RWPE2 (cell line): Measurements from ENCODE around the gene SCUBE1.

Source experiments
- ATAC-seq: fragments of 200-7000 bp; cut with Tn5 transposase; 3 replicates; pipeline ENCODE4 v1.9.1; 2021; ENCODE audit warnings: low read depth
- DNase-seq: peaks from one replicate; pipeline ENCODE4 v3.0.0-alpha.2; 2020; ENCODE audit warnings: low spot score
- H3K27ac ChIP-seq: fragments of 450-650 bp; 2 replicates; pipeline ENCODE4 v1.5.1; 2017; ENCODE audit warnings: mild to moderate bottlenecking; ENCODE audit not compliant: poor library complexity, severe bottlenecking
- H3K27me3 ChIP-seq: fragments of 250-450 bp; sonication (Bioruptor Pico); 2 replicates; pipeline ENCODE4 v1.5.1; 2021; ENCODE audit warnings: mild to moderate bottlenecking, moderate library complexity; ENCODE audit not compliant: insufficient read depth, poor library complexity, severe bottlenecking
- H3K36me3 ChIP-seq: fragments of 250-450 bp; sonication (Bioruptor Pico); 2 replicates; pipeline ENCODE4 v1.5.1; 2020; ENCODE audit warnings: low read depth, mild to moderate bottlenecking, moderate library complexity
- H3K4me1 ChIP-seq: fragments of 250-450 bp; sonication (Bioruptor Pico); 2 replicates; pipeline ENCODE4 v1.5.1; 2021; ENCODE audit warnings: mild to moderate bottlenecking, moderate library complexity; ENCODE audit not compliant: insufficient read depth, poor library complexity, severe bottlenecking
- H3K4me3 ChIP-seq: fragments of 250-450 bp; sonication (Bioruptor Pico); 2 replicates; pipeline ENCODE4 v1.5.1; 2021; ENCODE audit warnings: mild to moderate bottlenecking, moderate library complexity; ENCODE audit not compliant: severe bottlenecking
- H3K9me3 ChIP-seq: fragments of 250-450 bp; sonication (Bioruptor Pico); 2 replicates; pipeline ENCODE4 v1.5.1; 2021; ENCODE audit warnings: mild to moderate bottlenecking, moderate library complexity; ENCODE audit not compliant: severe bottlenecking
- TF ChIP-seq, protein P1 (sequence below): fragments of 450-650 bp; IDR thresholded peaks from one replicate; pipeline ENCODE4 v1.5.1; 2017; ENCODE audit warnings: mild to moderate bottlenecking, moderate library complexity; ENCODE audit not compliant: poor library complexity, severe bottlenecking

SCUBE1 gene

DNA sequence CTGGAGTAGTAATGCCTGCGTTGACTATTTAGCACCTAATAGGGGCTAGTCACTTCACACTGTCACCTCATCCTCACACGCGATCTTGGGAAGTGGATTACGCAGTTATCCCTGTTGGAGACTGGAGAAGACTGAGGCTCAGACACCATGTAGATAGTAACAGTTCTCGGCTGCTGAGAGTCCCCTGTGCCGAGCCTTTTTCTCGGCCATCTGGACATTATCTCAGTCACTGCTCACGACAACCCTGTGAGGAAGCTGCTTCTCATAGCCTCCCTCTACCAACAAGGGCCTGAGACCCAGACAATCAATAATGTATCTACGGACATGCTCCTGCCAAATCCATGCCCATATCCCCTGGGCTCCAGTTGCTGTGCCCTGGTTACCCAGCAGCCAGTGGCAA, 25.9 kb downstream of the SCUBE1 start:
- TF ChIP-seq, protein P1, sequence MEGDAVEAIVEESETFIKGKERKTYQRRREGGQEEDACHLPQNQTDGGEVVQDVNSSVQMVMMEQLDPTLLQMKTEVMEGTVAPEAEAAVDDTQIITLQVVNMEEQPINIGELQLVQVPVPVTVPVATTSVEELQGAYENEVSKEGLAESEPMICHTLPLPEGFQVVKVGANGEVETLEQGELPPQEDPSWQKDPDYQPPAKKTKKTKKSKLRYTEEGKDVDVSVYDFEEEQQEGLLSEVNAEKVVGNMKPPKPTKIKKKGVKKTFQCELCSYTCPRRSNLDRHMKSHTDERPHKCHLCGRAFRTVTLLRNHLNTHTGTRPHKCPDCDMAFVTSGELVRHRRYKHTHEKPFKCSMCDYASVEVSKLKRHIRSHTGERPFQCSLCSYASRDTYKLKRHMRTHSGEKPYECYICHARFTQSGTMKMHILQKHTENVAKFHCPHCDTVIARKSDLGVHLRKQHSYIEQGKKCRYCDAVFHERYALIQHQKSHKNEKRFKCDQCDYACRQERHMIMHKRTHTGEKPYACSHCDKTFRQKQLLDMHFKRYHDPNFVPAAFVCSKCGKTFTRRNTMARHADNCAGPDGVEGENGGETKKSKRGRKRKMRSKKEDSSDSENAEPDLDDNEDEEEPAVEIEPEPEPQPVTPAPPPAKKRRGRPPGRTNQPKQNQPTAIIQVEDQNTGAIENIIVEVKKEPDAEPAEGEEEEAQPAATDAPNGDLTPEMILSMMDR = no peak
- ATAC-seq (no peak), DNase-seq (no peak)
- H3K27ac ChIP-seq = no peak overlapping the region
- peaks cover 5% of the 10 kb centered on the region for H3K27me3 ChIP-seq
- no peaks in the 10 kb centered on the region for H3K9me3 ChIP-seq
- H3K4me1 ChIP-seq = no peaks in the 10 kb centered on the region
- no peaks in the 10 kb centered on the region for H3K36me3 ChIP-seq
- no peak overlapping the region for H3K4me3 ChIP-seq

DNA sequence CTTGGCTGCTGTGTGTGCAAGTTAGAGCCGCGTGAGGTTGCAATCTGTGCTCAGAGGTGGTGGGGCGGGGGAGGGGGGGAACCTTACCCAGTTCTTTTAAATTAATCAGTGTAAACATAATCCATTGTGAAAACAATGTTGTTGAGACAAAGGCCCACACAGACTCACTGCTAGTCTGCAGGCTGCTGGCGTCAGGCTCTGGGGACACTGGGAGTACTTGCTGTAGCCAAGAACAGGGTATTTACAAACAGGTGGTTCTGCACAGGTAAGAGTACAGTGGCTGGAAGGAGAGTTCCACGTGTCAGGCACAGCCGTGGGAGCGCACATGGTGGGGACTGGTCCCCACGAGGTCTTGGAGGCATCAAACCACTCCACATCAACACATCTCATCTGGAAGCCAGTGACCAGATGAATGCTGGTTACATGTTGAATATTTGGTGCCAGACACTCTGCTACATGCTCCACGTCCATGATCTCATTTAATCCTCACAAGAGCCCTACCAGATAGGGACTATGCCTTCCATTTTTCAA, 27.4 kb downstream of the SCUBE1 start:
- H3K27me3 ChIP-seq = peaks cover 5% of the 10 kb centered on the region
- H3K4me3 ChIP-seq = no peak overlapping the region
- no peaks in the 10 kb centered on the region for H3K4me1 ChIP-seq

DNA sequence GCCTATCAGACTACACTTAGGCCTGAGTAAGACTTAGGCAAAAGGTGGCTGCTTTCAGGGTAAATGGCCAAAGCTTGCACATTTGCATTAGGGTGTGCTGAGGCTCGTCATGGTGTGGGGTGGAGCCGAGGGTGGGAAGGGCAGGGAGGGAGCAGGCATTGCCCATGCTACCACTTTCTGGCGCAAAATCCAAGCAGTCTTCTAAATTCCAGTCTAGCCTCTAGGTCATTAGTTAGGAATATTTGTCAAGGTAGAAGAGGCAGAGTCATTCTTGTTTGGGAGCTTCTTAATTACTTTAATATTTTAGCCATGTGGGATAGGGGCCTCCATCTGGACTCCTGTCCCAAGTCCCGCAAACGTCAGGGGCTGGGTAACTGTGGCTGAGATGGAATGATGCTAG, 28.6 kb downstream of the SCUBE1 start:
- Histone ChIP-seq H3K27me3 (peaks cover 5% of the 10 kb centered on the region), H3K27ac (no peak overlapping the region), H3K4me1 (no peaks in the 10 kb centered on the region), H3K9me3 (no peaks in the 10 kb centered on the region), H3K4me3 (no peak overlapping the region), H3K36me3 (no peaks in the 10 kb centered on the region)
- no peak for ATAC-seq
- TF ChIP-seq, protein P1 = no peak
- DNase-seq = no peak

More for the DNA sequence above, 27.4 kb downstream of the SCUBE1 start:
- no peak for ATAC-seq
- Histone ChIP-seq H3K27ac (no peak overlapping the region), H3K36me3 (no peaks in the 10 kb centered on the region), H3K9me3 (no peaks in the 10 kb centered on the region)
- DNase-seq = no peak
- TF ChIP-seq, protein P1 = no peak

DNA sequence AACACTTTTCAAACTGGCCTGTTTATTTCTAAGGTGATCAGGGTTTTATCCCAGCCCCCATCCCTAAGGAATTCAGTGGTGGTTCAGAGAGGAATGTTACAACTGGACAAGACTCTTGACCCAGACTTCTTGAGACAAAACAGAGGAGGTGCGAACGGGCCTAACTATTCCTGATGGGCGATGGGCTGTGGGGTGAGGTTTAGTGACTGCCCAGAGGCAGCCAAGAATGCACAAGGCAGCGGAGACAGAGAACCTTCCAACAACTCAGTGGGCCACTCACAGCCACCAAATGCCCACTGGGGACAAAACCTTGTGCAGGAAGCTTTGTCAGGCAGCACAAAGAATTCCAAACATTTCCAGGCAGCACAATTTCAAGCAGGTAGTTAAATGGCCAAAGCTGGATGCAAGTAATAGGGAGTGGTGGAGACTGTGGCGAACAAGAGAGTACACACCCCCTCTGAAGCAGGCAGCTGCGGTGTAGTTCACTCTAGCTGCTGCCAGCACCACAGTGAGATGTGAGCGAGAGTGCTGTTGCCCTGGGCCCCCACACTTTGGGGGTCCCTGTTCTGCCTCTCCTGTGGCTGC, 29.2 kb downstream of the SCUBE1 start:
- DNase-seq = no peak
- TF ChIP-seq, protein P1 = no peak

DNA sequence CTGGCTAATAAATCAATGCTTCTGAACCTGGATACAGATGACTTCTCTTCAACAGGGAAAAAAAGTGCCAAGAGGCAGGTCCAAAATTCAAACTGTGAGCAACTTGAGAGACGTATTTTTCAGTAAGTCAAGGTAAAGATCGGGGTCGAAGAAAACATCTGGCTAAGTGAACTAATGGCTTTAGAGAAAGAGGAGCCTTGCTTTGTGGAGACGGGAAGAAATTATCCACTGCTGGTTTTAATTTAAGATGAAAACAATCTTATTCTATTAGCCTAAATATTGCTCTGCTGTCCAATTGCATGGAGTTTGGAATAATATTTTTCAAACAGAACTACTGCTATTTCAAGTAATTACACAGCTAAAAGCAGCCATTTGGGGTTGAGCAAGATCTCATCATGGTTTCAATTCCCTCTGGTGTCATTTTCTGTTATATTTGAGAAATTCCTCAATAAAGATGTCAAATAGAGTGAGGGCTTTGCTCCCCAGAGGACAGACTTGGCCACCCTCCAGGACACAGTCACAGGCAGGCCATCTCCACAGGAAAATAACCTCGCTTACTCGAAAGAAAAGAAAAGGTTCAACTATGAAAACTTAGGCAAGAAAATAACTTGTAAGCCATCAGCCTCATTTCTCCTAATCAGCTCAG, 29.8 kb downstream of the SCUBE1 start:
- Histone ChIP-seq H3K4me3 (no peak overlapping the region), H3K27me3 (peaks cover 5% of the 10 kb centered on the region), H3K36me3 (no peaks in the 10 kb centered on the region), H3K9me3 (no peaks in the 10 kb centered on the region), H3K27ac (no peak overlapping the region), H3K4me1 (no peaks in the 10 kb centered on the region)
- TF ChIP-seq, protein P1 = no peak
- ATAC-seq (no peak), DNase-seq (no peak)

More for the DNA sequence above, 29.2 kb downstream of the SCUBE1 start:
- Histone ChIP-seq H3K4me1 (no peaks in the 10 kb centered on the region), H3K27ac (no peak overlapping the region), H3K9me3 (no peaks in the 10 kb centered on the region), H3K27me3 (peaks cover 5% of the 10 kb centered on the region), H3K36me3 (no peaks in the 10 kb centered on the region), H3K4me3 (no peak overlapping the region)
- ATAC-seq = no peak
